Measurements from ENCODE around the gene PTPRA.
A peak's percentile ranks its signal among the peaks of the same experiment; 100 is the strongest.

The PTPRA gene

GRCh38 chr20:2837221-2837960 is 35.9 kb upstream of the PTPRA start:
- 91 to 93% methylated on average over 4 of the region's 6 CpGs for WGBS, 2 experiments (ENCODE audit: insufficient coverage in 2 of 2)
- Histone ChIP-seq H3K36me3 (ENCODE audit: control insufficient read depth, insufficient read depth, low read length) (peaks cover 23% of the 10 kb centered on the region), H3K9me3 (ENCODE audit: control insufficient read depth, low read length) (no peaks in the 10 kb centered on the region), H3K27ac (ENCODE audit: low read depth, low read length, severe bottlenecking) (no peak overlapping the region), H3K4me3 (ENCODE audit: extremely low read depth, insufficient read depth, low read length, poor library complexity, severe bottlenecking) (no peak overlapping the region), H3K4me1 (ENCODE audit: control insufficient read depth, insufficient read depth, low read length, poor library complexity, severe bottlenecking) (peaks cover 5% of the 10 kb centered on the region)

GRCh38 chr20:2838170-2838797 is 35.0 kb upstream of the PTPRA start:
- Histone ChIP-seq H3K4me1 (ENCODE audit: control insufficient read depth, insufficient read depth, low read length, poor library complexity, severe bottlenecking) (peaks cover 5% of the 10 kb centered on the region), H3K36me3 (ENCODE audit: control insufficient read depth, insufficient read depth, low read length) (peaks cover 23% of the 10 kb centered on the region), H3K4me3 (ENCODE audit: extremely low read depth, insufficient read depth, low read length, poor library complexity, severe bottlenecking) (no peak overlapping the region), H3K9me3 (ENCODE audit: control insufficient read depth, low read length) (no peaks in the 10 kb centered on the region), H3K27ac (ENCODE audit: low read depth, low read length, severe bottlenecking) (no peak overlapping the region)
- 95 to 96% methylated on average over 18 to 19 of the region's 19 CpGs for WGBS, 2 experiments (ENCODE audit: insufficient coverage in 2 of 2)

- no peak overlapping the region for H3K4me3 ChIP-seq (ENCODE audit: extremely low read depth, insufficient read depth, low read length, poor library complexity, severe bottlenecking)
- WGBS, 2 experiments (ENCODE audit: insufficient coverage in 2 of 2) = 98% methylated on average over 9 to 13 of the region's 15 CpGs
- H3K27ac ChIP-seq (ENCODE audit: low read depth, low read length, severe bottlenecking) = no peak overlapping the region
- H3K4me1 ChIP-seq (ENCODE audit: control insufficient read depth, insufficient read depth, low read length, poor library complexity, severe bottlenecking) = peaks cover 5% of the 10 kb centered on the region
- H3K9me3 ChIP-seq (ENCODE audit: control insufficient read depth, low read length) = no peaks in the 10 kb centered on the region
- peaks cover 23% of the 10 kb centered on the region for H3K36me3 ChIP-seq (ENCODE audit: control insufficient read depth, insufficient read depth, low read length)
These were observed 34.2 kb upstream of the PTPRA start for GRCh38 chr20:2838847-2839671.

GRCh38 chr20:2839732-2840137 is 33.5 kb upstream of the PTPRA start:
- peaks cover 19% of the 10 kb centered on the region for H3K36me3 ChIP-seq (ENCODE audit: control insufficient read depth, insufficient read depth, low read length)
- H3K4me1 ChIP-seq (ENCODE audit: control insufficient read depth, insufficient read depth, low read length, poor library complexity, severe bottlenecking) = peaks cover 5% of the 10 kb centered on the region
- peak overlapping the region; percentile 64 for H3K4me3 ChIP-seq (ENCODE audit: extremely low read depth, insufficient read depth, low read length, poor library complexity, severe bottlenecking)
- H3K27ac ChIP-seq (ENCODE audit: low read depth, low read length, severe bottlenecking) = no peak overlapping the region
- no peaks in the 10 kb centered on the region for H3K9me3 ChIP-seq (ENCODE audit: control insufficient read depth, low read length)
- WGBS, 2 experiments (ENCODE audit: insufficient coverage in 2 of 2) = 95 to 96% methylated on average over 20 to 21 of the region's 21 CpGs

- no peaks in the 10 kb centered on the region for H3K9me3 ChIP-seq (ENCODE audit: control insufficient read depth, low read length)
- peak within 1 kb of the TSS; percentile 36 for H3K27ac ChIP-seq (ENCODE audit: low read depth, low read length, severe bottlenecking)
- H3K36me3 ChIP-seq (ENCODE audit: control insufficient read depth, insufficient read depth, low read length) = peaks cover 14% of the 10 kb centered on the region
- H3K4me1 ChIP-seq (ENCODE audit: control insufficient read depth, insufficient read depth, low read length, poor library complexity, severe bottlenecking) = peaks cover 5% of the 10 kb centered on the region
- WGBS, 2 experiments (ENCODE audit: insufficient coverage in 2 of 2) = 21 to 34% methylated on average over 64 to 80 of the region's 98 CpGs
- H3K4me3 ChIP-seq (ENCODE audit: extremely low read depth, insufficient read depth, low read length, poor library complexity, severe bottlenecking) = peak within 1 kb of the TSS; percentile 64
These were observed 32.9 kb upstream of the PTPRA start, which contains the start of the genes PCED1A and VPS16 for GRCh38 chr20:2840138-2840966. Gene PCED1A (minus strand): TSS chr20:2840655. CDS start chr20:2839912, 743 bp downstream. Gene VPS16 (plus strand): TSS chr20:2840745. CDS start chr20:2840775, 30 bp downstream.

GRCh38 chr20:2840967-2841531 is 32.2 kb upstream of the PTPRA start:
- Histone ChIP-seq H3K4me3 (ENCODE audit: extremely low read depth, insufficient read depth, low read length, poor library complexity, severe bottlenecking) (peak overlapping the region; percentile 64), H3K36me3 (ENCODE audit: control insufficient read depth, insufficient read depth, low read length) (peaks cover 13% of the 10 kb centered on the region), H3K27ac (ENCODE audit: low read depth, low read length, severe bottlenecking) (peak overlapping the region; percentile 29), H3K4me1 (ENCODE audit: control insufficient read depth, insufficient read depth, low read length, poor library complexity, severe bottlenecking) (peaks cover 5% of the 10 kb centered on the region), H3K9me3 (ENCODE audit: control insufficient read depth, low read length) (no peaks in the 10 kb centered on the region)
- 6 to 9% methylated on average over 30 to 33 of the region's 33 CpGs for WGBS, 2 experiments (ENCODE audit: insufficient coverage in 2 of 2)

- no CpG with 5 or more reads among the region's 2 CpGs for WGBS, 2 experiments (ENCODE audit: insufficient coverage in 2 of 2)
- Histone ChIP-seq H3K9me3 (ENCODE audit: control insufficient read depth, low read length) (no peaks in the 10 kb centered on the region), H3K4me3 (ENCODE audit: extremely low read depth, insufficient read depth, low read length, poor library complexity, severe bottlenecking) (no peak overlapping the region), H3K27ac (ENCODE audit: low read depth, low read length, severe bottlenecking) (no peak overlapping the region), H3K4me1 (ENCODE audit: control insufficient read depth, insufficient read depth, low read length, poor library complexity, severe bottlenecking) (peaks cover 5% of the 10 kb centered on the region), H3K36me3 (ENCODE audit: control insufficient read depth, insufficient read depth, low read length) (no peaks in the 10 kb centered on the region)
These were observed 27.7 kb upstream of the PTPRA start for GRCh38 chr20:2845607-2846006.

GRCh38 chr20:2846698-2847097 is 26.6 kb upstream of the PTPRA start:
- Histone ChIP-seq H3K9me3 (ENCODE audit: control insufficient read depth, low read length) (no peaks in the 10 kb centered on the region), H3K36me3 (ENCODE audit: control insufficient read depth, insufficient read depth, low read length) (no peaks in the 10 kb centered on the region), H3K27ac (ENCODE audit: low read depth, low read length, severe bottlenecking) (no peak overlapping the region), H3K4me3 (ENCODE audit: extremely low read depth, insufficient read depth, low read length, poor library complexity, severe bottlenecking) (no peak overlapping the region), H3K4me1 (ENCODE audit: control insufficient read depth, insufficient read depth, low read length, poor library complexity, severe bottlenecking) (peaks cover 1% of the 10 kb centered on the region)
- WGBS, 2 experiments (ENCODE audit: insufficient coverage in 2 of 2) = 98 to 100% methylated on average over 5 of the region's 5 CpGs

GRCh38 chr20:2847802-2848201 is 25.5 kb upstream of the PTPRA start:
- WGBS, 2 experiments (ENCODE audit: insufficient coverage in 2 of 2) = 94 to 96% methylated on average over 4 of the region's 4 CpGs
- Histone ChIP-seq H3K4me3 (ENCODE audit: extremely low read depth, insufficient read depth, low read length, poor library complexity, severe bottlenecking) (no peak overlapping the region), H3K4me1 (ENCODE audit: control insufficient read depth, insufficient read depth, low read length, poor library complexity, severe bottlenecking) (no peaks in the 10 kb centered on the region), H3K27ac (ENCODE audit: low read depth, low read length, severe bottlenecking) (no peak overlapping the region), H3K9me3 (ENCODE audit: control insufficient read depth, low read length) (no peaks in the 10 kb centered on the region), H3K36me3 (ENCODE audit: control insufficient read depth, insufficient read depth, low read length) (no peaks in the 10 kb centered on the region)

GRCh38 chr20:2849529-2849928 is 23.8 kb upstream of the PTPRA start:
- WGBS, 2 experiments (ENCODE audit: insufficient coverage in 2 of 2) = 88 to 100% methylated on average over 1 to 4 of the region's 4 CpGs
- no peak overlapping the region for H3K27ac ChIP-seq (ENCODE audit: low read depth, low read length, severe bottlenecking)
- no peaks in the 10 kb centered on the region for H3K4me1 ChIP-seq (ENCODE audit: control insufficient read depth, insufficient read depth, low read length, poor library complexity, severe bottlenecking)
- no peak overlapping the region for H3K4me3 ChIP-seq (ENCODE audit: extremely low read depth, insufficient read depth, low read length, poor library complexity, severe bottlenecking)
- H3K9me3 ChIP-seq (ENCODE audit: control insufficient read depth, low read length) = no peaks in the 10 kb centered on the region
- H3K36me3 ChIP-seq (ENCODE audit: control insufficient read depth, insufficient read depth, low read length) = no peaks in the 10 kb centered on the region

All from mesodermal cell (in vitro differentiated cells).